NCI-H1417 (cell line): ENCODE measurements around the gene NFYC.

Source experiments
- DNase-seq, 3 experiments: peaks; one replicate each; lab custom pipeline; 2025; lab: John Stamatoyannopoulos, UW

The NFYC gene

DNA sequence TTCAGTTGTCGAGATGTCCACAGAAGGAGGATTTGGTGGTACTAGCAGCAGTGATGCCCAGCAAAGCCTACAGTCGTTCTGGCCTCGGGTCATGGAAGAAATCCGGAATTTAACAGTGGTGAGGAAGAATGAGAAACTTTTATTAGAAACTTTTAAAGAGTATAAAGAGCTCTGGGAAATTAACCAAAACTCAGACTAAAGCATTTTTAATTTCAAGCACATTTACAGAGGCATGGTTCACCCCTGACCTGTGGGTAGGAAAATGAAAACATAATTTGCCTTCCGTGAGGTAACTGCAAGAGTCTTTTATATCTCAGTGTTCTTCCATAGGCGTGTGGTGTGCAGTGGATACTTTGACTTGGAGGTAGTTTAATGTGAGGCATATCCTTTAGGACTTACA, 47.3 kb downstream of the NFYC start:
- DNase-seq, result no peak

DNA sequence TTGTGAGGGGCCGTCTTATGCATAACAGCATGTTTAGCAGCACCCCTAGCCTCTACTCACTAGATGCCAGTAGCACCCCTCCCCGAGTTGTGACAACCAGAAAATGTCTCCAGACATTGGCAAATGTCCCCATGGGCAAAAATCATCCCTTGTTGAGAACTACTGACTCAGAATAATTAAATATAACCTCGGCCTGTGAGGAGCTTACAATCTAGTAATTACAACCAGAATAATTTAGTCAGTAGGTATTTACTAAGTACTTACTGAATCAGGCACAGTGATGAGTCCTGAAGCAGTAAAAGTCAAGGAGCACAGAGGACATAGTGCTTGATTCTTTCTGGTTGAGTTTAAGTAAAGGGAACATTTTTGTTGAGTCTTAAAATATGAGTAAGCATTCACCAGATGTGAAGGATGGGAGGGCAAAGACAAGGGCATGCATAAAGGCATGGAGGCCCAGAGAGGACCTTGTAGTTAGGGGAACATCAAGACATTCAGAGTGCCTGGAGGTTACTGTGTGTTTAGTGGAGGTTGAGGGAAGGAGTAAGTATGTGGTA, 48.0 kb downstream of the NFYC start:
- no peak for DNase-seq

DNA sequence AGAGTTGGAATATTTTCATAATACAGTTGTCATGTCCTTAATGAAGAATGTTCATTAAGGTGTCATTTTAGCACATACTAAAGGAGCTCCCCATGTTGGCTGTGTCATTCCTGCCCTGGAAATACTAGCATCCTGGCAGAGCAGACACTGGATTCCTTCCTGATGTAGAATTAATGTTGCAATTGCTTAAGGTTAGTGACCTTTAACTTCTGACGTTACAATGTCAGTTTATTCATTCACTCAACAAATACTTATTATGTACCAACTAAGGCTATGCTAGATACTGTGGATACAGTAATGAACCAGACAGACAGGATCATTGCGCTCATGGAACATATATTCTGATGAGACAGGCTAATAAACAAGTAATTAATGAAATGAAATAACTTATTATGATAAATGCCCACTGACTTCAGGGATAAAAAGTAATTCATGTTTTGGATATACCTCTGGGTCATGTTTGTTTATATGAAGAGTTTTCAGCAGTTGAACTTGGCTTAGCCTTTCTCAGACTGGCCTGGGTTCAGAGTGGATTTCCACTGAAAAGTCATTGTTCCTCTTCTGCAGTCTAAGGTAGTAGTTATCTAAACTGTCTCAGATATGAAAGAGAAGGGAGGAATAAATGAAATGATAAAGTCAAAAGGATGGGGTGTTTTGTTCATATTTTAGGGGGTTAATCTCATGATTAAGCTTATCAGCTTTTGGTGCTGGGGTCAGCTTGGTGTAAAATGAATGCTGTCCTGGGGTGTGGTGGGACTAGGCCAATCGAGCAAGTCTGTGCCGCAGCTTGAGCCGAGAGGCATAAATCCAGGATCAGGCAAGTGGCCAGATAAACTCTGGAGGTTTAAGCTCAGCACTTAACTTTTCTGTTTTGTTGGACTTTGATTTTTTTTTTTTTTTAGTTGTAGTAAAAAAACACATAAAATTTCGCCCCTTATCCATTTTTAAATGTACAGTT, 48.8 kb downstream of the NFYC start:
- DNase-seq, result no peak

DNA sequence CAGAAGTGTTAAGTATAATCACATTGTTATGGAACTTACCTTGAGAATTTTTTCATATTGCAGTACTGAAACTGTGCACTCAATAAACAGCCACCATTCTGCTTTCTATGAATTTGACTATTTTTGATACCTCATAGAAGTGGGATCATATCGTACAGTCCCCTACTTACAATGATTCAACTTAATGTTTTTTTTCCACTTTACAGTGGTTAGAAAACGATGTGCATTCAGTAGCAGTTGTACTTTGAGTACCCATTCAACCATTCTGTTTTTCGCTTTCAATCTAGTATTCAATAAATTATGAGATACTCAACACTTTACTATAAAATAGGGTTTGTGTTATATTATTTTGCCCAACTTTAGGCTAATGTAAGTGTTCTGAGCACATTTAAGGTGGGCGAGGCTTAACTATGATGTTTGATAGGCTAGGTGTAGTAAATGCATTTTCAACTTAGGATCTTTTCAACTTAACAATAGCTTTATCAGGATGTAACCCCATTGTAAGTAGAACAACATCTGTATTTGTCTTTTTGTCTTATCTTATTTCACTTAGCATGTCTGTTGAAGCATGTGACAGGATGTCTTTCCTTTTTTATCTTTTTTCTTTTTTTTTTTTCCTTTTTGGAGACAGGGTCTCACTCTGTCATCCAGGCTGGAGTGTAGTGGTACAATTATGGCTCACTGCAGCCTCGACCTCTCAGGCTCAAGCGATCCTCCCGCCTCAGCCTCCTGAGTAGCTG, 49.7 kb downstream of the NFYC start:
- no peak for DNase-seq

DNA sequence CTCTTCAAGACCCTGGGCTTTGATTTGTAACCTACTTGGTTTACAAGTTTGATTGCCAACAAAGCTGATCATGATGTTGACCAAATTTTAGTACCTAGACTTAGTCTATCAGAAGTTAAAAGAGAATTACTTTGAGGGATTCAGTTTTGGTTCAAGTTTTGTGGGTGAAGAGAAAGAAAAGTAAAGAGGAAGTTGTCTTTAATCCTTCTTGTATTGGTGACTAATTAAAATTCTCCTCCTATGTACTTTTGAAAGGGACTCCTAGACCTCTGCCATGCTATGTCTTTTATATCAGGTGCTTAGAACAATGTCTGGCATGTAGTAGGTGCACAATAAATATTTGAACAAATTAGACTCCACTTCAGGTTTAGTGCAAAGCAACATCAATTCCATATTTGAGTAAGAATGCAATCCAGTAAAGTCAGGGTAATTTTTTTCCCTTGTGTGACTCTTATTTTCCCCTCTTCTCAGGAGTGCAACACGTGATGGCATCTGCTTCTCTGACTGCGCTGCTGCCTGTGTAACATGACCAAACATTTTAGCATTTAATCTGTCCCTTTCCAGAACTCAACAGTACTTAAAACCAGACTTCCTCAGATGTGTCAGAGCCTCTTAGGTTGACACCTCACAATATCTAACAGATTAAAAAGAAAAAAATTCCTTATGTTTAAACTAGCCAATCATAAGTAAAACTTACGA, 51.0 kb downstream of the NFYC start:
- DNase-seq, result no peak

DNA sequence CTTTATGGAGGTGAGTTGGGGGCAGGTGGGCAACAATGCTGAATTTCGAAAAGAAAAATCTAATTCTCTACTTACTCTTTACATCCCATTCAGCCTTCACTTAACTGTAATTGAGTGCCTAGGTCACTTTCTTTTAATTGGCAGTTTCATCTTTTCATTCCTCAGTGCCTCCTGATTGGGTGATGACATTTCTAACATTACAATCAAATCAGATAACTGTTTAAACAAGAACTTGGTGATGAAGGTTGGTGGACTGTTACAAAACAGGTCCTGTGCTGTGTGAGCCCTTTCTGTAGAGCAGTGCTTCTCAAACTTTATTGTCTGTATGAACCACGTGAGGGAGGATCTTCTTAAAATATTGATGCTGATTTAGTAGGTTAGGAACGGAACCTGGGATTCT, 51.9 kb downstream of the NFYC start:
- no peak for DNase-seq

DNA sequence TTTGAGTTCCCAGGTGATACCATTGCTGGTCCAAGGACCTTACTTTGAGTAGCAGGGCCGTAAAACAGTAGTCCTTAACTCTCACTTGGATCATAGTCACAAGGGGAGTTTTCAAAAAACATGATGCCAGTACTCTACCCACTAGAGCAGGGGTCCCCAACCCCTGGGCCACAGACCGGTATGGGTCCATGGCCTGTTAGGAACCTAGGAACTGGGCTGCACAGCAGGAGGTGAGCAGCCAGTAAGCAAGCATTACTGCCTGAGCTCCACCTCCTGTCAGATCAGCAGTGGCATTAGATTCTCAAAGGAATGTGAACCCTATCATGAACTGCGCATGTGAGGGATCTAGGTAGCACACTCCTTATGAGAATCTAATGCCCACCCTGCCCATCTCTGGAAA, 52.4 kb downstream of the NFYC start:
- DNase-seq, result no peak

DNA sequence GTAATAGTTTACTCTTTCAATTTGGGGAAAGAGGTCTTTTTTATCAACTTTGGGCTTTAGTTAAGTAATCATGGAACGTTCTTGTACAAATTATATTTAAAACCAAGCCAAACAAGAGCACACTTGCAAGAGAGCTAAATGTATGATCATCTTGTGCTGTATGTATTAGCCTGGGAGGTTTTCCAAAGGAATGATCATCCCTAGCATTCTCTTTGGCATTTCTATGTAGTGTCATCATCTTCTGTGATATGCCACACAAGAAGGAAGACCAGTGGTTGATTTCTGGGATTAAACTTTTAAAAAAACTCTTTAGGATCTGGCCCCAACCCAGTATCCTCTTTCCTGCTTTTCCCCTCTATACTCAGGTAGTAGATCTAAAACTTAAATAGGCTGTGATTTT, 53.7 kb downstream of the NFYC start:
- DNase-seq, result no peak

DNA sequence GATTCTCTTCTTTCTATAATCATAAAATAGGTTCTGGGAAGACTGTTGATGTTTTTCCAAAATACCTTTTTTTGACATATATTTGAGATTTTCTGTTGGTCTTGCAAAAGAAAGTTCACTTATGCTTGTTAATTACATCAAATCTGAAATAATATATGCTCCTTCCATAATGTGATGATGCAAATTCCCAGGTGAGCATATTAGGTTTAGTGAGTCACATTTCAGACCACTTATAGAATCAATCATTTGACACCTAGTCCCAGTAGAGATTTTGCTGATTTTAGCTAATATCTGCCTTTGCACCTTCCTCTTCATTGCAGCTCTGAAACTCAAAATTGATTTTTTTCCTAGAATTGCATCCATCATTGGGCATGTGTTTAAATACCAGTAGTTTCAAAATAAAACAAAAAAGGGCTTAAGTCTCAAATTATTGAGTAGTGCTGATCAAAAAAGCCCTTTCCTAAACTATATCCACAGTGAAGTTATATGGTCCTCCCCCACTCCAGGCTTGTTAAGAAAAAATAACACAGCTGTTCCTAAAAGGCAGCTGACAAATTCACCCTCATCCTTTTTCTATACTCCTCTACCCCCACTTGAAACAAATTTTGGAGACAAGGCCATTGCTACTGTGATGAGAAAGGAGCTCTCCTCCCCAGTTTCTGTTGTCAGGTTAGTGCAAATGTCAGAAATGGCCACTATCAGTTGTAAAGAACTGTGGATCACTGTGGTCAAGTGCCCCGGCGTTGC, 55.0 kb downstream of the NFYC start:
- no peak for DNase-seq

DNA sequence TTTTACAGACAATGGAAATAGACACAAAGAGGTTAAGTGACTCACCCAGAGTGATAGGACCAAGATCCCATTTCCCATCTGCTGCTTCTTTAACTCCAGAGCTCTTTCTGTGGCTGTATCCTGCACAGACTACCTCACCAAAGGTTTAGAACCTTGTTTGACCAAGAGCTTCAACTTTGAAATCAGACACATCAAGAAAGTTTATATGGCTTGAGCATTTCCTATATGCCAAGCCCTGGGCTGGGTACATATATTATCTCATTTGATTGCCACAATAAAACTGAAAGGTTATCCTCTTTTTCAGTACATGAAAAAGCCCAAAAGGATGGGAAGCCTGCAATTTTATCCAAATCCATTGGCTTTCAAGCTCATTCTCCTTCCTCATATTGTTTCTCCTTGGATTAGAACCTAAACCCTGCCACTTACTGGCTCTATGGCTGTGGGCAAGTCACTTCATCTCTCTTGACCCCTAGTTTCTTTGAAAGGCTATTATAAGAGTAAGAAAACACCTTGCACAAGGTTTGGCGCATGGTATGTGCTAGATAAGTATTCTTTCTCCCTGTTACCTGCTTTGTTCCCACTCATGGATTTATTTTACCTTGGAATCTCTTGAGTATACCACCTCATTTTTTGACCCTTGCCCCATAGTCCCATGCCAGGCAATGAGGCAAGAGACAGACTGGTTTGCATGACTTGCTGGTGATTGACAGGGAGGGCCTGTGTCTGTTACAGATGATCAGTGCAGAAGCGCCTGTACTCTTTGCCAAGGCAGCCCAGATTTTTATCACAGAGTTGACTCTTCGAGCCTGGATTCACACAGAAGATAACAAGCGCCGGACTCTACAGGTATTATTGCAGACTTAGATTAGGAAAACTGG, 57.6 kb downstream of the NFYC start:
- DNase-seq, result no peak

DNA sequence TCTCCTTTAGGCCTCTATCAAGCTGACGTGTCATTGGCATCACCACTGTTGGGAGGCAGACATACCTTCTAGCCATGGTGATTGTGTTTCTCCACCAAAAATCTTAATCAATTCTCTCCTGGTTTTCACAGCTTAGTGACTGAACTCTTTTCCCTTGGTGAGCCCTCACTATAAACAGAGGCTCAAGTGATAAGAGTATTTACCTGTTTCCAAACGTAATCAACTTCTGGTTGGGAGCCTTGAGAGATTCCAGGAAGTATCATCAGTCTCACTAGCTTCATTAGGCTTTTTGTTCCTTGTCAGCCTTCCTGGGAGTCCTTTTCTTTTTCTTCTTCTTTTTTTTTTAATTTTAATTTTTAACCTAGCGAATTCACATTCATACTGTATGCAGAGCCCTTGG, 58.3 kb downstream of the NFYC start:
- DNase-seq, result no peak

DNA sequence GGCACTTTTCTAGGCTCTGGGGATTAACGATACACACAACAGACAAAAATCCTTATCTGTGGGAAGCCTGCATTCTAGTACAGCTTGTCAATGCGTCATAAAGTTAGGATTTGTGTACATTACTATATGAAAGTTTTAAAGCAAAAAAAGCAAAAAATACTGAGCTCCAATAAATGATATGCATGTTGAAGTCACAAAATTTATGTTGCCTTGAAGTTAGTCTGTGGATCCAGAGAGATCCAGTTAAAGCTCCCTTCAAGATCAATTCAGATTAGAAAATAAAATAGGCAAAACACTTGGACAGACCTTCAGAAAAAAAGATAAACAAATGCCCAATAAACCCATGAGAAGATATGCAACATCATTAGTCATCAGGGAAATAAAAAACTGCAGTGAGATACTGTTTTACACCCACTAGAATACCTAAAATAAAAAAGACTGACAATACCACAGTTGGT, 59.0 kb downstream of the NFYC start:
- no peak for DNase-seq

DNA sequence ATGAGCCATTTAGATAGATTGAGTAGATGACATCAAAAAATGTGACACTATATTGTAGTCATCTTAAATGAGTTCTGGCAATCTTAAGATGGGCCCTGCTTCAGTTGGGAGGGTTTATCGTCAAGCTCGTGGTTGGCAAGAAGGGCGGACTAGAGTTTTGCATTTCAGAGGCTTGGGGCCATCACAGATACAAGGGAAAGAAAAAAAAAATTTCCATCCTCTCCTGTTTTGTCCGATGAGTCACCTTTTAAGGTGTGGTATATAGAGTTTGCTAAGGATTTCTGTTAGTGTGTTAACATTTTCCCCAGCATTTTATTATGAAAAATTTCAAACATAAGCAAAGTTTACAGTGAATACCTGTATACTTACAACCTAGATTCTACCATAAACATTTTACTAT, 60.3 kb downstream of the NFYC start:
- DNase-seq, result no peak

DNA sequence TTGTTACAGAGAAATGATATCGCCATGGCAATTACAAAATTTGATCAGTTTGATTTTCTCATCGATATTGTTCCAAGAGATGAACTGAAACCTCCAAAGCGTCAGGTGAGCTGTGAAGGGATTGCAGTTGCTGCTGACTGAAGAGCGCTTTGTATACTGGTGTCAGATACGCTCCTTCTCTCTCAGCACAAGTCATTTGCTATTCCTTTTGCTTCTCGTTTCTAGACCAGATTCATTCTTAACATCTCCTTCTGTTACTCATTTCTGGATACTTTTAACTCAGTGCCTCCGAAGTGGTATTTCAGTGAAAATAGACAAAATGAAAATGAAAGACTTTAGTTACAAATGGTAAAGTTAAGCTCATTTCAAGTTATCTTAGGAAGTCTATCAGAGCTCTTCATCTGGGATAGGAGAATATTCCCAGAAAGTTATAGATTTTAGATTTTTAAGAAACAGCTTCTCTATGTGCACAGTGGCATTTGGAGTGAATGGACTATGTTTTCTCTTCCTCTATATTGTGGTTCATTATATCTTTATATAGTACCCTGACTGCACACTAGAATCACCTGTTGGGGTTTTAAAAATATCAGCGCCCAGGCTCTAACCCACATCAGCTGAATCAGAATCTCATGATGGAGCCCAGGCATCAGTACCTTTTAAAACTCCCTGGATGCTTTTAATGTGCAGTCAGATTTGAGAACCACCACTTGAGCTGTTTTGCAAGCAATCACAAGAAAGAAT, 61.8 kb downstream of the NFYC start:
- no peak for DNase-seq

DNA sequence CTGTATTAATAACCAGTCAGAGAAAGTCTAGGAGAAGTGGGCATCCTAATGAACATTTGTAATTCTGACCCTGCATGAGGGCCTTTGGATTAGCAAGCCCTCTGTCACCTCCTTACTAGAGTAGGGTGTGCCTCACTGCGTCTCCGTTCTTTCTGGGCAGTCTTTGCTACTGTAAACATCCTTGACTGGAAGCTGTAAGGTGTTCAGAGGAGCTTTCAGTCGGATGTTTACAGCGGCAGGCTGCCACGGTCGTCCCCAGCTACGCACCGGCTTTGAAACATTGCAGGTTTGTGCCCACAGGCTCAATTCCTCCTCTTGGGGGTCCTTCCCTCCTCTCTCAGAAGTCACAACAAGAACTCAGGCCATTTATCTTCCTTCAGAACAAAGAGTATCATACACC, 62.7 kb downstream of the NFYC start:
- no peak for DNase-seq

DNA sequence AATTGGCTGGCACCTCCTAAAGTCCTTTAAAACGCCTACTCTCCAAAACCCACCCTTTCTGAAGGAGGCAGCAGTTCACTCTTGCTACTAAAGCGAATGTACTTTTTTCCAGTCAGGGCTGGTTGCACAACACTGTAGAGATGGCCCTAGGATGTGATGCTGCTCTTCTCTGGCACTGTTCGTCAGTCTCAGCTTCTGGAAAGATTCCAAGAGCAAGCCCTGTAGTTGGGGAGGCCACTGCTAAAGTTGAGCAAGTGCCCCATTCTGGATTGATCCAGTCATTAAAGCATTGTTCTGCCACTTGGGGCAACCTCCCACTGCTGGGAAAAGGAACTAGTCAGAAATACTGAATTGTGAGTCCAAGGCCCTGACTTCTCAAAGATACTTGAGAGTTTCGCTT, 63.6 kb downstream of the NFYC start:
- no peak for DNase-seq

DNA sequence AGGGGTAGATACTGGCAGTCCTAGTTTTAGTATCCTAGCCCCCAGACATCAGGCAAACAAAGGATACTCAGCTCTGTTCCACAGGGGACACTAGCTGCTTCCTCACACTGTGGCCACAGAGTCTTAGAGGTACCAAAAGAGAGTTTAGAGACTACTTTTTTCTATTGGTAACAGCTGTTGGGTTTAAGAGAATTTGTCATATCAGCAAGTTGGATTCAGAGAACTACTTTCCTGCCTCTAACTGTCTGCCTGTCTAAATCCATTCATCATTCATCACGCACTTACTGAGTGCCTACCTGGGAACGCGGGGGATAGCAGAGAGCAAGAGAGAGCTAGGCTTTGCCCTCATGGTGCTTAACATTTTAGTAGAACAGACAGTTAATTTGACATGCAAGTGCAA, 65.0 kb downstream of the NFYC start:
- DNase-seq, result no peak

DNA sequence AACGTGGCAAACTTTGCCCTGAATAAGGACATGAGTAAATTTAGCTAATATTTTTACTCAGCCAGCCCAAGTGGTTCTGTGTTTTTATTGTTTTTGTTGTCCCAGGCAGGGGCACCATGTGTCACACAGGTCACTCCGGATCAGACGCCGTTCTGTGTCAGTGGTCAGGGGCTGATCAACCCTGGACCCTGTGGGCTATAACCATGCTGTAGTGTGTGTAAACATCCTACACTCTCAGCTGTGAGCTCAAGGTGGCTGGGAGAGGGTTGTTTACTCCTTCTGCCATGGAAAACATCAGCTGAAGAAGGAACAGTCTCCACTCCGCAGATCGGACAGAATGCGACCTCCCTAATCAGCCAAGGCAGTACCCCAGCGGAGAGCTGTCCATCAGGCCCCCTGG, 65.6 kb downstream of the NFYC start:
- no peak for DNase-seq

DNA sequence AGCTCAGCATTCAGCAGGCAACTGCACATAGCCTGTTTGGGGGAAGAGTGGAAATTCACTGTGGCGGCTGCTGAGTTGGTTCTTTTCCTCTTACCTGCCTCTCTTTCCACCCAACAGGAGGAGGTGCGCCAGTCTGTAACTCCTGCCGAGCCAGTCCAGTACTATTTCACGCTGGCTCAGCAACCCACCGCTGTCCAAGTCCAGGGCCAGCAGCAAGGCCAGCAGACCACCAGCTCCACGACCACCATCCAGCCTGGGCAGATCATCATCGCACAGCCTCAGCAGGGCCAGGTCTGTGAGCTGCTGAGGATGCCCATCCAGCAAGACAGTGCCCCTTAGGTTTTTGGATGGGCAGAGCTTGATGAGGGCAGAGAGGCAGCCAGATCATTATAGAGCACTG, 66.5 kb downstream of the NFYC start:
- no peak for DNase-seq
